GM12874 (cell line): ENCODE measurements around the gene ANO4.

Source experiments
- TF ChIP-seq, protein P1 (sequence below): IDR thresholded peaks from 2 replicates; pipeline ENCODE4 v1.5.1; 2011; ENCODE audit warnings: low read depth, mild to moderate bottlenecking, control low read depth, low read length, moderate library complexity; ENCODE audit not compliant: insufficient read depth

ANO4 gene

GRCh38 chr12:100896192-100896591 lies 101.6 kb downstream of the ANO4 start:
- TF ChIP-seq, protein P1, sequence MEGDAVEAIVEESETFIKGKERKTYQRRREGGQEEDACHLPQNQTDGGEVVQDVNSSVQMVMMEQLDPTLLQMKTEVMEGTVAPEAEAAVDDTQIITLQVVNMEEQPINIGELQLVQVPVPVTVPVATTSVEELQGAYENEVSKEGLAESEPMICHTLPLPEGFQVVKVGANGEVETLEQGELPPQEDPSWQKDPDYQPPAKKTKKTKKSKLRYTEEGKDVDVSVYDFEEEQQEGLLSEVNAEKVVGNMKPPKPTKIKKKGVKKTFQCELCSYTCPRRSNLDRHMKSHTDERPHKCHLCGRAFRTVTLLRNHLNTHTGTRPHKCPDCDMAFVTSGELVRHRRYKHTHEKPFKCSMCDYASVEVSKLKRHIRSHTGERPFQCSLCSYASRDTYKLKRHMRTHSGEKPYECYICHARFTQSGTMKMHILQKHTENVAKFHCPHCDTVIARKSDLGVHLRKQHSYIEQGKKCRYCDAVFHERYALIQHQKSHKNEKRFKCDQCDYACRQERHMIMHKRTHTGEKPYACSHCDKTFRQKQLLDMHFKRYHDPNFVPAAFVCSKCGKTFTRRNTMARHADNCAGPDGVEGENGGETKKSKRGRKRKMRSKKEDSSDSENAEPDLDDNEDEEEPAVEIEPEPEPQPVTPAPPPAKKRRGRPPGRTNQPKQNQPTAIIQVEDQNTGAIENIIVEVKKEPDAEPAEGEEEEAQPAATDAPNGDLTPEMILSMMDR, result no peak

- TF ChIP-seq, protein P1, result no peak
These were observed 102.7 kb downstream of the ANO4 start for GRCh38 chr12:100897240-100897639.

DNA sequence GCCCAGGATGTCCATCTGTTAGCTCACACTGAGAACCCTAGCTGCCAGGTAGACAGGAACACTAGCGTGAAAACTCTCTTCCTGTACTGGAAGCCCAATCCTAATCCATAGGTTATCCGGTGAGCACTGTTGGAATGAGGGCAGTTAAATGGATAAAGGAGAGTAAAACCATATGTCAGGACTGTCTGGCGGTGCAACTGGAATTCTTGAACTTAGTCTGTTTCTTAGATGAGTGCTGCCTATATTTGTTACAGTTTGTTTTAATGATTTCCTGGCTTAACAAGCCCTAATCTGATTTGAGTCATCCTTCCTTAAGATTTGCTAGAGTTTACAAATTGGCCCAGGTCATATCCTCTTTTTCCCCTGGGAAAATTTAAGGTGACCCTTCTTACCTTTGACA lies 104.7 kb downstream of the ANO4 start:
- TF ChIP-seq, protein P1, result no peak

GRCh38 chr12:100900808-100901207 lies 106.2 kb downstream of the ANO4 start:
- TF ChIP-seq, protein P1, result no peak

DNA sequence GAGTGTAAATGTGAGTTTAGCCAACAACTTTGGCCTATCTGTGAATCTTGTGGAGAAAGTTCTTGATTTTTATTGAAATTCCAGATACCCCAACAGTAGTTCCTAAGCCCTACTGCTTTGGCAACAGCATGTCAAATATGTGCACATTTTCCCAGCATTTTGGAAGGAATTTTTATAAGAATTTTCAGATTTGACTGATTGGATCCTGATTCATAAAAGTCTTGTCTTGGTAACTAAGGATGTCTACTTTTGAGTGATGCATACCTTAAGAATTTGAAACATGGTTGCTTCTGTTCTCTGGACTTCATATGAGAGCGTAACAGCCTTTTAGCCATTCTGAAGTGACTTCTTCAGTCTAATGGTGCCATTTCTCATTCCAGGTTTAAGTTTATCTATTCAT lies 106.7 kb downstream of the ANO4 start:
- TF ChIP-seq, protein P1, result no peak

DNA sequence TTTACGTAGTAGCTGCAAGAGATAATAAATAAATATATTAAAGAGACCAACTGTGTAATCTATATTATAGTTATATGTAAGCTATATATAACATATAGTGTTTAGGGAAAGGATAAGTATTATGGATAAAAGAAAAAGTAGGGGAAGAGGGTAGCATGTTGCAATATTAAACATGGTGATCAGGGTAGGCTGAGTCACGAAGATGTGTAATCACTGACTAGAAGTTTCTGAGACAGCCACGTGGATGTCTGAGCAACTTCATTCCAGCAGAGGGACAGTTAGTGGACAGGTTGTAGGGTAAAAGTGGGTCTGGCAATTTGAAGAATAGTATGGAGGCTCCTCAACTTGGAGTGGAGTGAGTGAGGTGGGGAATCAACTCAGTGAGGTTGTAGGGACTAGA lies 109.7 kb downstream of the ANO4 start:
- TF ChIP-seq, protein P1, result no peak

GRCh38 chr12:100908501-100908900 lies 113.9 kb downstream of the ANO4 start:
- TF ChIP-seq, protein P1, result no peak
